Esophagus muscularis mucosa (tissue), 4 donors: Measurements from ENCODE around the gene SPTB.

Source experiments
- EP300 ChIP-seq: sonication (generic); formaldehyde crosslinking; IDR thresholded peaks from one replicate; pipeline ENCODE4 v1.6.1; 2017; ENCODE audit warnings: antibody characterized with exemption
- POLR2A ChIP-seq: fragments of 450-650 bp; IDR thresholded peaks from one replicate; pipeline ENCODE4 v1.6.1; 2017; ENCODE audit warnings: antibody characterized with exemption, moderate library complexity, mild to moderate bottlenecking, low read depth
- TF ChIP-seq, protein P1 (sequence below), 3 experiments: fragments of 200-600 bp in 2 of 3; fragments of 450-650 bp in 1 of 3; sonication (generic) in 2 of 3; IDR thresholded peaks; one replicate each; pipeline ENCODE4 v1.5.1; 2017 to 2019; ENCODE audit warnings: antibody characterized with exemption in 3 of 3, mild to moderate bottlenecking in 2 of 3, moderate library complexity in 1 of 3

DNA sequence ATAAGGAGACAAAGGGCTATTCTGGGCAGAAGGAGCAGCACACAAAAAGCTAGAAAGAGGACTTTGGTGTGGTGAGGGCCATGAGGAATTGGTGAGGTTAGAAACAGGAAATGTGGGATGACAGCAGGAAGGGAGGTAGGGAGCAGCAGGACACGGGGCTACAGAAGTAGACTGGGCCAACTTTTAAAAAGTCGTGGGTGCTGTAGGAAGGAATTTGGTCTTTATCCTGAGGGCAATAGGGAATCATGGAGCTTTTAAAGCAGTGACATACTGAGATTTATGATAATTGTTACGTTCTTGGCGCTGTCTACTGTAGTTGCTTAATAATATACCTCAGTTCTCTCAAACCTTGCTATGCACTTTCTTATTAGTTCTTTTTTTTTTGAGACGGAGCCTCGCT is 26.3 kb upstream of the SPTB start:
- TF ChIP-seq POLR2A (no peak), EP300 (no peak)
- TF ChIP-seq, protein P1, sequence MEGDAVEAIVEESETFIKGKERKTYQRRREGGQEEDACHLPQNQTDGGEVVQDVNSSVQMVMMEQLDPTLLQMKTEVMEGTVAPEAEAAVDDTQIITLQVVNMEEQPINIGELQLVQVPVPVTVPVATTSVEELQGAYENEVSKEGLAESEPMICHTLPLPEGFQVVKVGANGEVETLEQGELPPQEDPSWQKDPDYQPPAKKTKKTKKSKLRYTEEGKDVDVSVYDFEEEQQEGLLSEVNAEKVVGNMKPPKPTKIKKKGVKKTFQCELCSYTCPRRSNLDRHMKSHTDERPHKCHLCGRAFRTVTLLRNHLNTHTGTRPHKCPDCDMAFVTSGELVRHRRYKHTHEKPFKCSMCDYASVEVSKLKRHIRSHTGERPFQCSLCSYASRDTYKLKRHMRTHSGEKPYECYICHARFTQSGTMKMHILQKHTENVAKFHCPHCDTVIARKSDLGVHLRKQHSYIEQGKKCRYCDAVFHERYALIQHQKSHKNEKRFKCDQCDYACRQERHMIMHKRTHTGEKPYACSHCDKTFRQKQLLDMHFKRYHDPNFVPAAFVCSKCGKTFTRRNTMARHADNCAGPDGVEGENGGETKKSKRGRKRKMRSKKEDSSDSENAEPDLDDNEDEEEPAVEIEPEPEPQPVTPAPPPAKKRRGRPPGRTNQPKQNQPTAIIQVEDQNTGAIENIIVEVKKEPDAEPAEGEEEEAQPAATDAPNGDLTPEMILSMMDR (IDR thresholded peaks at IDR 0.05): no peak
